Liver (tissue), 3 donors: Measurements from ENCODE around the gene HOXA5.

ENCODE experiments used
- EGR1 ChIP-seq, 2 donors: IDR thresholded peaks; 2 replicates each; pipeline ENCODE4 v1.6.1; 2016 to 2018; ENCODE audit warnings: antibody characterized with exemption in 2 of 2, low read depth in 2 of 2
- FOXA1 ChIP-seq: IDR thresholded peaks from 2 replicates; pipeline ENCODE4 v1.6.1; 2016; ENCODE audit warnings: antibody characterized with exemption
- GABPA ChIP-seq, 2 donors: IDR thresholded peaks in 1 of 2; conservative IDR thresholded peaks in 1 of 2; 2 replicates each; pipeline ENCODE4 v1.6.1; 2016; ENCODE audit warnings: antibody characterized with exemption in 2 of 2, mild to moderate bottlenecking in 1 of 2, moderate library complexity in 1 of 2
- RAD21 ChIP-seq, 2 donors: IDR thresholded peaks; 2 replicates each; pipeline ENCODE4 v1.6.1; 2016; ENCODE audit warnings: antibody characterized with exemption in 2 of 2, mild to moderate bottlenecking in 2 of 2
- RXRA ChIP-seq, 2 donors: IDR thresholded peaks; 2 replicates each; pipeline ENCODE4 v1.6.1; 2017 to 2018; ENCODE audit warnings: antibody characterized with exemption in 2 of 2, mild to moderate bottlenecking in 1 of 2
- TAF1 ChIP-seq: conservative IDR thresholded peaks from 2 replicates; pipeline ENCODE4 v1.6.1; 2016; ENCODE audit warnings: antibody characterized with exemption, mild to moderate bottlenecking
- TF ChIP-seq, protein P1 (sequence below): fragments of 150-350 bp; IDR thresholded peaks from 2 replicates; pipeline ENCODE4 v1.5.1; 2017; ENCODE audit warnings: improper control_type of control experiment, low read depth, low read length; ENCODE audit not compliant: missing input control
- TF ChIP-seq, protein P2 (sequence below): IDR thresholded peaks from 2 replicates; pipeline ENCODE4 v1.6.1; 2016; ENCODE audit warnings: antibody characterized with exemption, mild to moderate bottlenecking
- TF ChIP-seq, protein P3 (sequence below): IDR thresholded peaks from 2 replicates; pipeline ENCODE4 v1.6.1; 2016; ENCODE audit warnings: antibody characterized with exemption
- donor health status: healthy.
- donor health status: healthy.

DNA sequence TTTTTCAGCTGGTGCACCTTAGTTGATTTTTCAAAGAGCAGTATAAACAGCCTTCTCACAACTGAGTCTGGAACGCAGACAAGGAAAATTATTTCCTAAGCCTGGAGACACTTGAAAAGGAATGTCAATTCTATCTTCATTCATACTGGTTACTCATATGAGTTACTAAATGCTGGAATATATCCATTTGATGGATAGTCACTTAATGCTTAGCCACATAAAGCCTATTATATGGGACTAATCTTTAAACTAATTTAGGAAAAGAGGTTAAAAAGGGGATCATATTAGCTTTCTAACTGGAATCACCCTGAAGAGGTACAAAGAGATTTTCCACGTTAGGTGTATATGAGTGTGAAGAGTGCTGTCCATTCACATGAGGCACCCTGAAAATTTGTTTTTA, 11.3 kb downstream of the HOXA5 start:
- TF ChIP-seq, protein P1, sequence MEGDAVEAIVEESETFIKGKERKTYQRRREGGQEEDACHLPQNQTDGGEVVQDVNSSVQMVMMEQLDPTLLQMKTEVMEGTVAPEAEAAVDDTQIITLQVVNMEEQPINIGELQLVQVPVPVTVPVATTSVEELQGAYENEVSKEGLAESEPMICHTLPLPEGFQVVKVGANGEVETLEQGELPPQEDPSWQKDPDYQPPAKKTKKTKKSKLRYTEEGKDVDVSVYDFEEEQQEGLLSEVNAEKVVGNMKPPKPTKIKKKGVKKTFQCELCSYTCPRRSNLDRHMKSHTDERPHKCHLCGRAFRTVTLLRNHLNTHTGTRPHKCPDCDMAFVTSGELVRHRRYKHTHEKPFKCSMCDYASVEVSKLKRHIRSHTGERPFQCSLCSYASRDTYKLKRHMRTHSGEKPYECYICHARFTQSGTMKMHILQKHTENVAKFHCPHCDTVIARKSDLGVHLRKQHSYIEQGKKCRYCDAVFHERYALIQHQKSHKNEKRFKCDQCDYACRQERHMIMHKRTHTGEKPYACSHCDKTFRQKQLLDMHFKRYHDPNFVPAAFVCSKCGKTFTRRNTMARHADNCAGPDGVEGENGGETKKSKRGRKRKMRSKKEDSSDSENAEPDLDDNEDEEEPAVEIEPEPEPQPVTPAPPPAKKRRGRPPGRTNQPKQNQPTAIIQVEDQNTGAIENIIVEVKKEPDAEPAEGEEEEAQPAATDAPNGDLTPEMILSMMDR: no peak
- TF ChIP-seq, protein P2, sequence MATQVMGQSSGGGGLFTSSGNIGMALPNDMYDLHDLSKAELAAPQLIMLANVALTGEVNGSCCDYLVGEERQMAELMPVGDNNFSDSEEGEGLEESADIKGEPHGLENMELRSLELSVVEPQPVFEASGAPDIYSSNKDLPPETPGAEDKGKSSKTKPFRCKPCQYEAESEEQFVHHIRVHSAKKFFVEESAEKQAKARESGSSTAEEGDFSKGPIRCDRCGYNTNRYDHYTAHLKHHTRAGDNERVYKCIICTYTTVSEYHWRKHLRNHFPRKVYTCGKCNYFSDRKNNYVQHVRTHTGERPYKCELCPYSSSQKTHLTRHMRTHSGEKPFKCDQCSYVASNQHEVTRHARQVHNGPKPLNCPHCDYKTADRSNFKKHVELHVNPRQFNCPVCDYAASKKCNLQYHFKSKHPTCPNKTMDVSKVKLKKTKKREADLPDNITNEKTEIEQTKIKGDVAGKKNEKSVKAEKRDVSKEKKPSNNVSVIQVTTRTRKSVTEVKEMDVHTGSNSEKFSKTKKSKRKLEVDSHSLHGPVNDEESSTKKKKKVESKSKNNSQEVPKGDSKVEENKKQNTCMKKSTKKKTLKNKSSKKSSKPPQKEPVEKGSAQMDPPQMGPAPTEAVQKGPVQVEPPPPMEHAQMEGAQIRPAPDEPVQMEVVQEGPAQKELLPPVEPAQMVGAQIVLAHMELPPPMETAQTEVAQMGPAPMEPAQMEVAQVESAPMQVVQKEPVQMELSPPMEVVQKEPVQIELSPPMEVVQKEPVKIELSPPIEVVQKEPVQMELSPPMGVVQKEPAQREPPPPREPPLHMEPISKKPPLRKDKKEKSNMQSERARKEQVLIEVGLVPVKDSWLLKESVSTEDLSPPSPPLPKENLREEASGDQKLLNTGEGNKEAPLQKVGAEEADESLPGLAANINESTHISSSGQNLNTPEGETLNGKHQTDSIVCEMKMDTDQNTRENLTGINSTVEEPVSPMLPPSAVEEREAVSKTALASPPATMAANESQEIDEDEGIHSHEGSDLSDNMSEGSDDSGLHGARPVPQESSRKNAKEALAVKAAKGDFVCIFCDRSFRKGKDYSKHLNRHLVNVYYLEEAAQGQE: no peak
- TF ChIP-seq EGR1 (IDR thresholded peaks at IDR 0.05; ENCODE audit: low read depth in 2 of 2) (no peak), RAD21 (IDR thresholded peaks at IDR 0.05) (no peak), GABPA (IDR thresholded peaks at IDR 0.05 in 1 of 2, conservative IDR thresholded peaks at IDR 0.05 in 1 of 2) (no peak), RXRA (IDR thresholded peaks at IDR 0.05) (no peak), FOXA1 (no peak), TAF1 (no peak)
- TF ChIP-seq, protein P3, sequence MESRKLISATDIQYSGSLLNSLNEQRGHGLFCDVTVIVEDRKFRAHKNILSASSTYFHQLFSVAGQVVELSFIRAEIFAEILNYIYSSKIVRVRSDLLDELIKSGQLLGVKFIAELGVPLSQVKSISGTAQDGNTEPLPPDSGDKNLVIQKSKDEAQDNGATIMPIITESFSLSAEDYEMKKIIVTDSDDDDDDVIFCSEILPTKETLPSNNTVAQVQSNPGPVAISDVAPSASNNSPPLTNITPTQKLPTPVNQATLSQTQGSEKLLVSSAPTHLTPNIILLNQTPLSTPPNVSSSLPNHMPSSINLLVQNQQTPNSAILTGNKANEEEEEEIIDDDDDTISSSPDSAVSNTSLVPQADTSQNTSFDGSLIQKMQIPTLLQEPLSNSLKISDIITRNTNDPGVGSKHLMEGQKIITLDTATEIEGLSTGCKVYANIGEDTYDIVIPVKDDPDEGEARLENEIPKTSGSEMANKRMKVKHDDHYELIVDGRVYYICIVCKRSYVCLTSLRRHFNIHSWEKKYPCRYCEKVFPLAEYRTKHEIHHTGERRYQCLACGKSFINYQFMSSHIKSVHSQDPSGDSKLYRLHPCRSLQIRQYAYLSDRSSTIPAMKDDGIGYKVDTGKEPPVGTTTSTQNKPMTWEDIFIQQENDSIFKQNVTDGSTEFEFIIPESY: no peak
